HG03196 (cell line): ENCODE measurements around the gene GJA10.

ENCODE experiments used
- ATAC-seq: cut with Tn5 transposase; IDR thresholded peaks from one replicate; pipeline ENCODE4 v1.9.1; 2021; ENCODE audit not compliant: unreplicated experiment

GJA10 gene

GRCh38 chr6:89944181-89944755 lies 50.0 kb downstream of the GJA10 start:
- no peak for ATAC-seq

GRCh38 chr6:89944826-89945407 lies 50.6 kb downstream of the GJA10 start:
- no peak for ATAC-seq
